Mesothelial cell of epicardium (in vitro differentiated cells): Measurements from ENCODE around the gene ADRA2C. TPM values are rescaled to one million over a fixed set of nuclear protein-coding genes. Genes with fewer than 3 reads are reported as not detected.

Experiments used
- DNase-seq, 2 experiments: peaks; one replicate each; pipeline ENCODE4 v3.0.0; 2021; ENCODE audit warnings: low spot score in 2 of 2; ENCODE audit not compliant: unreplicated experiment in 2 of 2
- H3K27ac Mint-ChIP-seq: 2 replicates; pipeline ENCODE4 v1.8.0; 2021; ENCODE audit warnings: mixed read lengths
- H3K27me3 Mint-ChIP-seq: 2 replicates; pipeline ENCODE4 v1.8.0; 2021; ENCODE audit warnings: low read depth, mixed read lengths
- H3K36me3 Mint-ChIP-seq: 2 replicates; pipeline ENCODE4 v1.8.0; 2021; ENCODE audit warnings: mixed read lengths
- H3K4me1 Mint-ChIP-seq: 2 replicates; pipeline ENCODE4 v1.8.0; 2021; ENCODE audit warnings: mixed read lengths
- H3K4me3 Mint-ChIP-seq: 2 replicates; pipeline ENCODE4 v1.8.0; 2021; ENCODE audit warnings: mild to moderate bottlenecking, moderate library complexity, mixed read lengths
- H3K9me3 Mint-ChIP-seq: 2 replicates; pipeline ENCODE4 v1.8.0; 2021; ENCODE audit warnings: mixed read lengths
- total RNA-seq: library from RNA; stranded (reverse); gene quantifications from 3 replicates; pipeline ENCODE4 v1.2.1, GENCODE V29; 2021
- TF ChIP-seq, protein P1 (sequence below): fragments of 200-600 bp; sonication (generic); IDR thresholded peaks from one replicate; pipeline ENCODE4 v1.5.0; 2021; ENCODE audit warnings: antibody characterized with exemption; ENCODE audit not compliant: unreplicated experiment

The ADRA2C gene
- total RNA-seq, 1 donor from 2014 or later, result 2.1 TPM

DNA sequence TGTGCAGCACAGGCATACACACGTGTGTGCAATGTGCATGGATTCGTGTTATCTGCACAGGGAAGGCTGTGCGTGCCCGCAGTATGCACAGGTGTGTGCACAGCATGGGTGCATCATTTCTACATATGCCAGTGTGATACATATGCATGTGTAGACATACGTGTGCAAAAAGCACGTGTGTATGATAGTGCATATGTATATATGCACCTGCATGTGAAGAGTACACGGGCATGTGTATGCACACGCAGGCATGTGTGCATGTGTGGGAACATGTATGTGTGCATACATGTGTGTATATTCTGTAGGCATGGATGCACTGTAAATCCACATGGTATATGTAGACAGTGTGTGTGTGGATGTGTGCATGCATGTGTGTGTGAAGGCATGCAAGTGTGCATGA is 3.9 kb upstream of the ADRA2C start:
- H3K27ac Mint-ChIP-seq, result no peak overlapping the region
- no peaks in the 10 kb centered on the region for H3K36me3 Mint-ChIP-seq
- peaks cover 40% of the 10 kb centered on the region for H3K27me3 Mint-ChIP-seq
- peaks cover 5% of the 10 kb centered on the region for H3K4me1 Mint-ChIP-seq
- DNase-seq, result no peak
- H3K4me3 Mint-ChIP-seq, result no peak overlapping the region
- H3K9me3 Mint-ChIP-seq, result no peaks in the 10 kb centered on the region
- TF ChIP-seq, protein P1, sequence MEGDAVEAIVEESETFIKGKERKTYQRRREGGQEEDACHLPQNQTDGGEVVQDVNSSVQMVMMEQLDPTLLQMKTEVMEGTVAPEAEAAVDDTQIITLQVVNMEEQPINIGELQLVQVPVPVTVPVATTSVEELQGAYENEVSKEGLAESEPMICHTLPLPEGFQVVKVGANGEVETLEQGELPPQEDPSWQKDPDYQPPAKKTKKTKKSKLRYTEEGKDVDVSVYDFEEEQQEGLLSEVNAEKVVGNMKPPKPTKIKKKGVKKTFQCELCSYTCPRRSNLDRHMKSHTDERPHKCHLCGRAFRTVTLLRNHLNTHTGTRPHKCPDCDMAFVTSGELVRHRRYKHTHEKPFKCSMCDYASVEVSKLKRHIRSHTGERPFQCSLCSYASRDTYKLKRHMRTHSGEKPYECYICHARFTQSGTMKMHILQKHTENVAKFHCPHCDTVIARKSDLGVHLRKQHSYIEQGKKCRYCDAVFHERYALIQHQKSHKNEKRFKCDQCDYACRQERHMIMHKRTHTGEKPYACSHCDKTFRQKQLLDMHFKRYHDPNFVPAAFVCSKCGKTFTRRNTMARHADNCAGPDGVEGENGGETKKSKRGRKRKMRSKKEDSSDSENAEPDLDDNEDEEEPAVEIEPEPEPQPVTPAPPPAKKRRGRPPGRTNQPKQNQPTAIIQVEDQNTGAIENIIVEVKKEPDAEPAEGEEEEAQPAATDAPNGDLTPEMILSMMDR, result no peak

DNA sequence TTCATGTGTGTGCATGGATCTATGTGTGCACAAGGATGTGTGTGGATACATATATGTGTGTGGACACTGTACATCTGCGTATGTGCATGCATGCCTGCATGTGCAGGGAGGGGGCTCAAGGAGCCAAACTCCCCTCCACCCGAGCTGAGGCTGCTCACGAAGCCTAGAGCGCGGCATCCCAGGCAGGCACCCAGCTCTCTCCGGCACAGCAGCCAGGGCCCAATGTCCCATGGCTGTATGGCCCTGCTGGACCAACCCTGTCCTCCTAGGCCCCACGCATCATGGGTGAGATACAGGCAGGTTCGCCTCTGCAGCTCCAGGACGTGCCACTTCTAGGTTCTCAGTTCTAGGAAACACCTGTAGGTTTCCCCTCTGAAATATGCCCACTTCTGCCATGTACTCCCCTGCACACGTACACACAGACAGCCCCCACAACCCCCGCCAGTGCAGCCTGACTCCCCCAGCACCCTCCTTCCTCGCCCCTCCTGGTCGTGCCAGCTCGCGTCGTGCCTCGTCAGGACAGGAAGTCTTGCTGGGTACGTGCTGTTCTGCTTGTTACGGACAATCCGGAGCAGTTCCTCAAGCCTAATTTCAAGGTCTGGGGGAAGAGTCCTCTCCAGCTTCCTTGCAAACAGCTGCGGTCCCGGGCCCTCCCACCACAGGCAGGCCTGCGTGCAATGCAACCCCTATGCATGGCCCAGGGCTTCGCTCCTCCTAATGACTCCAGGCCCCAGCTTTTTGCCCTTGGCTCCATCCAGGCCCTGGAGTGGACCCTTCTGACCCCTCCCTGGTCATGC is 3.2 kb upstream of the ADRA2C start:
- H3K36me3 Mint-ChIP-seq, result no peaks in the 10 kb centered on the region
- H3K4me1 Mint-ChIP-seq, result peaks cover 7% of the 10 kb centered on the region
- H3K9me3 Mint-ChIP-seq, result no peaks in the 10 kb centered on the region
- no peak for DNase-seq
- H3K27me3 Mint-ChIP-seq, result peaks cover 44% of the 10 kb centered on the region
- TF ChIP-seq, protein P1, result no peak
- H3K4me3 Mint-ChIP-seq, result no peak overlapping the region
- no peak overlapping the region for H3K27ac Mint-ChIP-seq

DNA sequence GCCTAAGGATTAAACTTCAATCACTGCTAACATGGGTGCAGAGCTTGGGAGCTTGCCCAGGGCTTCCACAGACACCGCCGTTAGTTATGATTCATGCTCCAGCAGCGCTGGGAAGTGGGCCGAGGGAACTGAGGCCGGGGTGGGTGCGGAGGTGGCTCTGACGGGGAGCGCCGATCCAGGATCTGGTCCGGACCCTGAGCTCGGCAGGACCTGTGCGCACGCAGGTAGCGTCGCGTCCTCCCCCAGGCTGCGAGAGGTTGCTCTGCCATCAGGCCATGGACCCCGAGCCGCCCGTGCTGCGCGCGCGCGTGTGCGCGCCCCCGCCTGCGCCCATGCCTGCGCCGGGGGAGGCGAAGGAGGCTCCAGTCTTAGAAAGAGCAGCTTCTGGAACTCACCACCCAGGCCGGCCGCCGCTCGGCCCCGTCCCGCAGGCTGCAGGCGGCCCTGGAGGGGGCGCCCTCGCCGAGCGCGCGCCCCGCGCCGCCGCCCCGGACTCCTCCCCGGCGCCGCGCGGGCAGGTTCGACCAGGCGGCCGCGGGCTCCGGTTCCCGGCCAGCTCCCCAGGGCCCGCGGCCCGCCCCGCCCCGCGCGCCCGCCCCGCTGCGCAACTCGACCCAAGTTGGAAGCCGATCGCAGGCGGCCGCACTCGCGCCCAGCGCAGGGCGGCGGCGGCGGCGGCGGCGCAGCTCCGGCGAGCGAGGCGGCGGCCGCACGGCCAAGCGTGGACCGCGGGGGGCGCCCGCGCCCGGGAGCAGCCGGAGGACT is 732 bp upstream of the ADRA2C start:
- Mint-ChIP-seq H3K36me3 (no peaks in the 10 kb centered on the region), H3K27me3 (peaks cover 63% of the 10 kb centered on the region), H3K27ac (no peak overlapping the region), H3K4me3 (peak overlapping the region; percentile 58), H3K4me1 (peaks cover 7% of the 10 kb centered on the region), H3K9me3 (no peaks in the 10 kb centered on the region)
- TF ChIP-seq, protein P1, result no peak
- DNase-seq, result peak; percentile 49 to 63

DNA sequence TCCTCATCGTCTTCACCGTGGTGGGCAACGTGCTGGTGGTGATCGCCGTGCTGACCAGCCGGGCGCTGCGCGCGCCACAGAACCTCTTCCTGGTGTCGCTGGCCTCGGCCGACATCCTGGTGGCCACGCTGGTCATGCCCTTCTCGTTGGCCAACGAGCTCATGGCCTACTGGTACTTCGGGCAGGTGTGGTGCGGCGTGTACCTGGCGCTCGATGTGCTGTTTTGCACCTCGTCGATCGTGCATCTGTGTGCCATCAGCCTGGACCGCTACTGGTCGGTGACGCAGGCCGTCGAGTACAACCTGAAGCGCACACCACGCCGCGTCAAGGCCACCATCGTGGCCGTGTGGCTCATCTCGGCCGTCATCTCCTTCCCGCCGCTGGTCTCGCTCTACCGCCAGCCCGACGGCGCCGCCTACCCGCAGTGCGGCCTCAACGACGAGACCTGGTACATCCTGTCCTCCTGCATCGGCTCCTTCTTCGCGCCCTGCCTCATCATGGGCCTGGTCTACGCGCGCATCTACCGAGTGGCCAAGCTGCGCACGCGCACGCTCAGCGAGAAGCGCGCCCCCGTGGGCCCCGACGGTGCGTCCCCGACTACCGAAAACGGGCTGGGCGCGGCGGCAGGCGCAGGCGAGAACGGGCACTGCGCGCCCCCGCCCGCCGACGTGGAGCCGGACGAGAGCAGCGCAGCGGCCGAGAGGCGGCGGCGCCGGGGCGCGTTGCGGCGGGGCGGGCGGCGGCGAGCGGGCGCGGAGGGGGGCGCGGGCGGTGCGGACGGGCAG is 792 bp downstream of the ADRA2C start:
- no peaks in the 10 kb centered on the region for H3K9me3 Mint-ChIP-seq
- peak overlapping the region; percentile 75 for H3K4me3 Mint-ChIP-seq
- no peak overlapping the region for H3K27ac Mint-ChIP-seq
- H3K27me3 Mint-ChIP-seq, result peaks cover 73% of the 10 kb centered on the region
- TF ChIP-seq, protein P1, result no peak
- no peak for DNase-seq
- H3K4me1 Mint-ChIP-seq, result peaks cover 7% of the 10 kb centered on the region
- H3K36me3 Mint-ChIP-seq, result no peaks in the 10 kb centered on the region

DNA sequence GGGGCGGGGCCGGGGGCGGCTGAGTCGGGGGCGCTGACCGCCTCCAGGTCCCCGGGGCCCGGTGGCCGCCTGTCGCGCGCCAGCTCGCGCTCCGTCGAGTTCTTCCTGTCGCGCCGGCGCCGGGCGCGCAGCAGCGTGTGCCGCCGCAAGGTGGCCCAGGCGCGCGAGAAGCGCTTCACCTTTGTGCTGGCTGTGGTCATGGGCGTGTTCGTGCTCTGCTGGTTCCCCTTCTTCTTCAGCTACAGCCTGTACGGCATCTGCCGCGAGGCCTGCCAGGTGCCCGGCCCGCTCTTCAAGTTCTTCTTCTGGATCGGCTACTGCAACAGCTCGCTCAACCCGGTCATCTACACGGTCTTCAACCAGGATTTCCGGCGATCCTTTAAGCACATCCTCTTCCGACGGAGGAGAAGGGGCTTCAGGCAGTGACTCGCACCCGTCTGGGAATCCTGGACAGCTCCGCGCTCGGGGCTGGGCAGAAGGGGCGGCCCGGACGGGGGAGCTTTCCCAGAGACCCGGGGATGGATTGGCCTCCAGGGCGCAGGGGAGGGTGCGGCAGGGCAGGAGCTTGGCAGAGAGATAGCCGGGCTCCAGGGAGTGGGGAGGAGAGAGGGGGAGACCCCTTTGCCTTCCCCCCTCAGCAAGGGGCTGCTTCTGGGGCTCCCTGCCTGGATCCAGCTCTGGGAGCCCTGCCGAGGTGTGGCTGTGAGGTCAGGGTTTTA is 1.5 kb downstream of the ADRA2C start:
- H3K36me3 Mint-ChIP-seq, result no peaks in the 10 kb centered on the region
- no peaks in the 10 kb centered on the region for H3K9me3 Mint-ChIP-seq
- no peak for DNase-seq
- TF ChIP-seq, protein P1, result peak; percentile 31
- no peak overlapping the region for H3K27ac Mint-ChIP-seq
- H3K27me3 Mint-ChIP-seq, result peaks cover 71% of the 10 kb centered on the region
- peak overlapping the region; percentile 74 for H3K4me3 Mint-ChIP-seq
- peaks cover 7% of the 10 kb centered on the region for H3K4me1 Mint-ChIP-seq
